Measurements from ENCODE around the gene FTH1.
"Not testable (repeated sequence)": the region's sequence is repeated elsewhere in the genome, so short reads cannot be mapped to it uniquely, and the experiment has no call there.

The FTH1 gene

DNA sequence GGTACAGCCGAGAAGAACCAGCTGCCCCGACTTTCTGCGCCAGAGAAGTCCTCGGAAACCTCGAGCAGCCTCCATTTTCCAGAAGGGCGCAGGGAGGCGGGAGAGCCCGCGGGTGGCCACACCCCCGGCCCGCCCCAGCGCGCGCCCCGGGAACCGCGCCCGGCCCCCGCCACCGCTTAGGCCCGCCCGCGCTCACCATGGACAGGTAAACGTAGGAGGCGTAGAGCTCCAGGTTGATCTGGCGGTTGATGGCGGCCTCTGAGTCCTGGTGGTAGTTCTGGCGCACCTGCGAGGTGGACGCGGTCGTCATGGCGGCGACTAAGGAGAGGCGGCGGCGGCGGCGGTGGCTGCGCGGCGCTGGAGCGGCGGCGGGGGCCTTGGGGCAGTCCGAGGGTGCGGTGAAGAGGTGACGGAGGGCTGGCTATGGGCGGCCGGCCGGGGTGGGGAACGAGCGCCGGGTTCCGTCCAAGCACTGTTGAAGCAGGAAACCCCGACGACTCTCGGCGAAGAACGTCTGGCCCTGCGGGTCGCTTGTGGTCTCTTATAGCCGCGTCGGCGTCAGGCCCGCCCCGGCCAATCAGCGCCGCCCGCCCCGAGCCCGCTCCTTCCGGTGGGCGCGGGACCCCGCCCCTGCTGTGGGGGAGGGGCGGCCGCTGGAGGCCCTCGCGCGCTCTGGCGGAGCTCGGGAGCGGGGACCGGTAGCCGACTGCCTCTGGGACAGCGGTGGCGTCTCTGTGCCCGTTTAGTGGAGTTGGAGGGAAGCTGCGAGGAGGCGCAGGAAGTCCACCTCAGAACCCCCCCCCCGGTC lies at the start of gene FTH1:
Gene FTH1 (minus strand): TSS at position 519 of the 808 bp plus-strand sequence. CDS start 209 bp downstream, at position 310.
- peak; percentile 89 for DNase-seq

DNA sequence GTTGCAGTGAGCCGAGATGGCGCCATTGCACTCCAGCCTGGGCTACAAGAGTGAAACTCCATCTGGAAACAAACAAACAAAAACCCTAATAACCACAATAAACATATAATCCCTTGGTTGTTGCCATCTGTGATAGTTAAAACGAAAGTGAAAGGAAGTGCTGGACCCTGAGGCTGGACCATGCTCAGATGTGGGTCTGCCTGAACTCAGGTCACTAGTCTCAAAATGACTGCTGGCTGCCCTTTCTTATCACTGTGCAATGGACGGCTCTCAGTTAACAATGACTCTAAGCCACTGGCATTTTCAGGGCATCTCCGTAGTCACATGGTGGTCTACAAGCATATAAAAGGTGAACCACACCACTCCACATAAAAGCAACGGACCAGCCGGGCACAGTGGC lies 48.2 kb upstream of the FTH1 start:
- no peak for DNase-seq

DNA sequence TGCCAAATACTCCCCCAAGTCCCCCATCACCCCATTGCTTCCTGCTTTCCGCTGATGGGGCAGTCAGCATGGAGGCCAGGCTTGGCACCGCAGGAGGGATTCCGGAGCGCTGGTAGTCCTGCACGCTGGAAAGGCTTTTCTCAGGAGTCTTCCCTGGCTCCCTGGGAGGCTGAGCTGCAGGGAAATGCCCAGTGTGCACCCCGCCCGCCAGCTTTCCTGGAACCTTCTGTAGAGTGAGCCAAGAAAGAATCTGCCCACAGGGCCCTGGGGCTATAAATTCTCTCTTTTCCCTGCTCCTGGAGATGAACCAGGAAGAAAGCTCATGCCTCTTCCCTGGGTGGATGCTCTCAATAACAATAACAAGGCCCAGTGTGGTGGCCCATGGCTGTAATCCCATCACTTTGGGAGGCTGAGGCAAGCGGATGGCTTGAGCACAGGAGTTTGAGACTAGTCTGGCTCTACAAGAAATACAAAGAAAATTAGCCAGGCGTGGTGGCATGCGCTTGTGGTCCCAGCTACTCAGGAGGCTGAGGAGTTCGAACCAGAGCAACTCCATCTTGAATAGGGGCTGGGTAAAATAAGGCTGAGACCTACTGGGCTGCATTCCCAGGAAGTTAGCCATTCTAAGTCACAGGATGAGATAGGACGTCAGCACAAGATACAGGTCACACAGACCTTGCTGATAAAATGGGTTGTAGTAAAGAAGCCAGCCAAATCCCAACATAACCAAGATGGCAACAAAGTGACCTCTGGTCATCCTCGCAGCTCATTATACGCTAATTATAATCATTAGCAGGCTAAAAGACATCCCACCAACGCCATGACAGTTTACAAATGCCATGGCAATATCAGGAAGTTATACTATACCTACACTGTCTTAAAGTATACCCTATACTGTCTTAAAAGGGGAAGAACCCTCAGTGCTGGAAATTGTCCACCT lies 46.4 kb upstream of the FTH1 start:
- DNase-seq, result no peak

DNA sequence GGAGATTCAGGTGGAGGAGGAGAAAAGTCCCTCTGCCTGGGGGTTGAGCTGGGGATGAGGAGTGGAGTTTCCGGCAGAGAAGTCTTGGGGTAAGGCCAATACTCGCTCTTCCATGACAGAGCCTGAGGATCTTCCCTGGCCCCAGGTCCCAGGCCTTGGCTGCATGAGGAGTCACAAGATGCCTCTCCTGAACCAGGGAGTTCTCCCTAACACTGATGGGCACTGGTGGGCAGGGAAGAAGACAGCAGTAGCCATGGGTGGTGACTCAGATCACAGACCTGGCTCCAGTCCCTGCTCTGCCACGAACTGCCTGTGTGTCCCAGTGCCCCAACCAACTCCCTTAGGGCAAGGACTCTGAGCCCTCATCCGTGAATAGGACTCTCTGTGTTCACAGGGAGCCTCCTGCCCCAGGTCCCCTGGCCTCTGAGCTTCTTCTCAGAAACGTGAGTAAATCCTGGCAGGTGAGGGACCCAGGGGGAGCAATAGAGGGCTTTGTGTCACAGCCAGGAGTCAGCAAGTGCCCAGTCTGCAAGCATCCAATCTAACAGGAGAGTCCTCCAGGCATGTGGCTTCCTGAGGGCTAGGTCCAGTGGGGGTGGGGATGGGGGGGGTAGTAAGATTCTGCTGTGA lies 45.5 kb upstream of the FTH1 start:
- no peak for DNase-seq

DNA sequence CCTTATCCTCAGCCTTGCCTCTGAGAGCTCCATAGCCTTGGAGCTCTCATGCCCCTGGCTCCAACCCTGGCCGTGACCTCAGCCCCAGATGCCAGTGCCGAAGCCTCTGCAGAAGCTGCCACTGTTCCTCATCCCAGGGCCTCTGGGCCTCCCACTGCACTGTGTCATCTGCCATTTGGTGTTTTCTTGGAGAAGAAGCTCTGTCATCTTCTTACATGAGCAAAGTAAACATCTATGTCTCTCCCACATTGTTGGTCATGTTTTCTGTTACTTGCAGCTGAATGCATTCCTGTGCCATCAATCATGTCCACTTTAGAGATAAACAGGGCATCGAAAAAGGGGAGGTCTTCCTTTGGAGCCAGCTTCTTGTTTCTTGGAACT lies 45.0 kb upstream of the FTH1 start:
- no peak for DNase-seq

DNA sequence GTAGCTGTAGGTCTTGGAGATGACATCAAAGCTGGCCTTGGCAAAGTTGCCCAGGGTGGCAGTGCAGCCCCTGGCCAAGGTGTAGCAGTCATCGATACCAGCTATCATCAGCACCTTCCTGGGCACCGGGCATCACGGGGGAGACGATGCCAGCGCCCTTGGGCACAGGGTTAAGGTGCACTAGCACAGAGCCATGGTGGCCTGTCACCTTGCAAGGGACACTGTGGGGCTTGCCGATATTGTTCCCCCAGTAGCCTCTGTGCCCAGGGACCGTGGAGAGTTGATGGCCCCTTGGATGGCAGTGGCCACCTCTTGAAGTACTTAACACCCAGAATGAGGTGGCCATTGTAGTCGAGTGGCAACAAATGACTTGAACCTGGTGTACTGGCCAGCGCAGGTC lies 44.4 kb upstream of the FTH1 start:
- DNase-seq, result no peak

DNA sequence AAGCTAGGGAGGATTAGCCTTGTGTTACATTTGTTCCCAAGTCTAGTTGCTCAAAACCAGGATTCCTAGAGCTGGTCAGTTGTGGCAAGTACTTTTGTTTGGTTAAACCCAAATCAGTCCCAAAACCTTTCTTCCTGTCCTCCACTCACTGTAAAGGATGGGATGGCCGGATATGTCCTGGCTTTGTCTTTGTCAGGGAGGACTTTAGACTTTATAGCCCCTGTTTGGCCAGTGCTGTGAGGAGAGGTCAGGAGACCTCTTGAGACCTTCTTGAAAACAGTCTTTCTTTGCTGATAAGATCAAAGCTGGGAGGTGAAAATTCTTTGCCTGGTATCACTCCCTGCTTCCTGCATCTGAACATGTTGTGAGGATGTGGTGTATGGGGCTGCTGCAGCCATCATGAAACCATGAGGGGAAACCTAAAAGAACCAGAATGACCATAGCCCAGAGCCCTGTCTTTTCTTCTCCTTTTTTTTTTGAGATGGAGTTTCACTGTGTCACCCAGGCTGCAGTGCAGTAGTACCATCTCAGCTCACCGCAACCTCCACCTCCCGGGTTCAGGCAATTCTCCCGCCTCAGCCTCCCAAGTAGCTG lies 43.6 kb upstream of the FTH1 start:
- DNase-seq, result no peak

DNA sequence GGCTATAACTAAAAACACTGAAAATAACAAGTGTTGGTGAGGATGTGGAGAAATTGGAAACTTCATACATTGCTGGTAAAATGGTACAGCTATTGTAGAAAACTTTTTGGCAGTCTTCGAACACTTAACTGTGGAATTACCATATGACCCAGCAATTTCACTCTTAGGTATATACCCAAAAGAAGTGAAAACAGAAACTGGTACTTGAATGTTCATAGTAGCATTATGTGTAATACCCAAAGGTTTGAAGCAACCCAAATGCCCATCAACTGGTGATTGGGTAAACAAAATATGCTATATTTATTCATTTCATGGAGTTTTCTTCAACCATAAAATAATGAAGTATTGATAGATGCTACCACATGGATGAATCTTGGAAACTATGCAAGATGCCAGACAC lies 40.8 kb upstream of the FTH1 start:
- DNase-seq, result no peak

DNA sequence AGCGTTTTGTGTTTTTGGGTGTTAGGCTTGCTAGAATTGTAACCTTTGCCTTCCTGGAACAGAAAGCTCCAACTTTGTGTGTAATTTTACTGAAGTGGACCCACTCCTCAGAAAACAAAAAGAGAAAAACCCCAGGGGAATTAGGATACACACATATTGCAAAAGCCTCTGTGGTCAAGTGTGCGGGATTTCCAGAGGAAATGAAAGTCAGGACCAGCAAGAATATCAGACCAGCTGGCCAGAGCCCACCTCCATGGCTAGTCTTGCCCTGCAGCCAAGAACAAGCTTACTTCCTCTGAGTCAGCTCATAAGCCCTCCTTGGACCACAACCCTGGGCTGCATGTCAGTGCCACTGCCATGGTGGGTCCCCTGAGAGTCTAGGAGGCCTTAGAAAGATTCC lies 37.0 kb upstream of the FTH1 start:
- no peak for DNase-seq

DNA sequence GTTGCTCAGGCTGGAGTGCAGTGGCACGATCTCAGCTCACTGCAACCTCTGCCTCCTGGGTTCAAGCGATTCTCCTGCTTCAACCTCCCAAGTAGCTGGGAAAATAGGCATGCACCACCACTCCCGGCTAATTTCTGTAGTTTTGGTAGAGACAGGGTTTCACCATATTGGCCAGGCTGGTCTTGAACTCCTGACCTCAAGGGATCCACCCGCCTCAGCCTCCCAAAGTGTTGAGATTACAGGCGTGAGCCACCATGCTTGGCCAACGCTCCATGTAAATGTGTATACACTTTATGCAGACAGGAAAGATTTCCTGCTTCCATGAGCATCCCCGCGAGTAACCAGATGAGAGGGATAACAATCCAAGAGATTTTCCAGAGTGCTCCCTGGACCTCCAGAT lies 34.8 kb upstream of the FTH1 start:
- not testable (repeated sequence) for DNase-seq

DNA sequence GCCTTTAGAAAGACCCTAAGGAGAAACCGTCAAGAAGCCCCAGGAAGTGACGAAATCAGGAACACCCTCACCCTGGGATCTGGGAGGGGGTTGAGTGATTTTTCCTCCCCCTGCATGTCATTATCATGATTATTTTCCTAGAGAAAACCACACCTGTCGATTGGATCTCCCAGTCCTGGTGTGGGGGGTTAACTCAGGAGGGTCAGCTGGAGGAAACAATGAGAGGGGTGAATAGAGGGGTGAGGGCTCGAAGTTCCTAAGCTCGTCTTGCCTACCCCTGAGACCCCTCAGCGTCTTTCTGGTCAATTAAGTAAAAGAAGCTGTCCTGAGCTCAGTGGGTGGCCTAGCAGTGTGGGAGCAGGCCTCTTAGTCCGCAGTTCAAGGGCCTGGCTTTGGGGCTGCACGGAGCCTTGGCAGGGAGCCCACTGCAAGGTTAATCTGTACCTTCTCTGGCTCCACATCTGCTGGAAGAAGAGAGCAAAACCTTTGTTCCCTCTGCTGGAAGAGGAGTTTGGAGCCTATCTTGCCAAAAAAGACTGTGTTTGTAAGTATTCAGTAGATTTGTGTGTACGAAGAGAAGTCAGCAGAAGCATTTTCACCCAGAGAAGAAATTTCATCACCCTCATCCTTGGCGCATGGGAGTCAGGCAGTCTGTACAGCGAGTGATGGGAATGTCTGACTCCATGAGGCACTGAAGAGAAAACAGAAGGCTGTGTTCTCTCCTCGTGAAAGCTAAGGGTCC lies 34.2 kb upstream of the FTH1 start:
- no peak for DNase-seq

DNA sequence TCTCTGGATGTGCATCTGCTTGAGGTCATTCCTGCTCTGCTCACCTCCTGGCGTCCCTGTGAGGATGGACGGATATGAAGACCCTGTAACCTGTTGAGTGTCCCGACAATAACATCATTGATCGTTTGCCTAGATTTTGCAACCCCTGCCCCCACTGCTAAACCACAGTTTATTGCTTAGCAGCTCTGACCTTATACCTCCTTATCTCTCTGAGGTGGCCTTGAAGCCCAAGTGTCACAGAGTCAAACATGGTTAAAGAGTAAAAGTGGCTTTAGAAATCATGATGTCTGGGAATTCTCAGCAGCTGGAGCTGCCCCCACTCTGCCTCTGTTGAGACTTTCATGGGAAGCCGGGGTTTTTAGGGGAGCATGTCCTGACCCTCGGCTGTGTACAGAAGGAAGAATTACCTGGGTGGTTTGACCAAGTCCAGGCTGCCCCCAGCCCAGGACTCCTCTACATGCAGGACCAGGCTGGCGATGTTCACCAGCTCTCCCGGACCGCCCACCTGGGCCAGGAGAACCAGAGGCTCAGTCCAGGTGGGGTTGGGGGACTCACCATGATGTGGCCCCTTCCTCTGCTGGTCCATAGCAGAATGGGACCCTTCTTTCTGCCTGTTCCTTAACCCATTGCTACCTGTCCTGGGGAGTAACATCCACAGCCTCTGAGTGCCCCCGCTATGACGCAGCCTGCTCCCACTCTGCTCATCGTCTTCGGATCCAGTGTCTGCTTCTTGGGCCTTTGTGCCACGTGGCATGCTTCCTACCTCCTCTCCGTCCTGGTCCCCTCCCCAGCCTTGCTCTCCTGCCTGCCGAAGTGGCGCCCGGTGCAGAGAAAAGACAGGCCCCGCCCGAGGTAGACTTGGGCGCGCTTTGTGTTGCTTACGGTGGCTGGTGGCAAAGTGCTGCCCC lies 33.4 kb upstream of the FTH1 start:
- DNase-seq, result no peak

DNA sequence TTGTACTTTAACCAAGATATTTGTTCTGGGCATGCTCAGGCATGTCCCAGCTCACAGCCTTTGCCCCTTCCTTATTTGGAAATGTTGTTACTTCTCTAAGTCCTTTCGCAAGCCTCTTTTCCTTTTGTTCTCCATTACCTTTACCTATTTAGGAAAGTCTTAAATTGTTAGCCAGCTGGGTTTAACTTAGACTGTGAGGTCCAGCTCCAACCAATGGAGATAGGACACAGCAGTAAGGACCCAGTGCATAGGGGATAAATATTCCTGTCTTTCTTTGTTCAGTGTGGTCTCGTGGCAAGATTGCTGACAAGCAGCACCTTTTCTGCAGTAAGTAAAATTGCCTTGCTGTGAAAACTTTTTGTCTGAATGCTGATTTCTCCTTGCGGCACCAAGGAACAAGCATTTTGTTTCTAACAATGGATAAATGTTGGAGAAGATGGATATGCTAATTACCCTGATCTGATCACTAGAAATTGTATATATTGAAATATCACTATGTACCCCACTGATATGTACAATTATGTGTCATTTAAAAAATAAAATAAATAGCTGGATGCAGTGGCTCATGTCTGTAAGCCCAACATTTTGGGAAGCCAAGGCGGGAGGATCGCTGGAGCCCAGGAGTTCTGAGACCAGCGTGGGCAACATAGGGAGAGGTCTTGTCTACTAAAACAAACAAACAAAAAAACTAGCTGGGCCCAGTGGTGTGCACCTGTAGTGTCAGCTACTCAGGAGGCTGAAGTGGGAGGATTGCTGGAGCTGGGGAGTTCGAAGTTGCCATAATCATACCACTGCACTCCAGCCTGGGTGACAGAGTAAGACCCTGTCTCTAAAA lies 31.9 kb upstream of the FTH1 start:
- no peak for DNase-seq

DNA sequence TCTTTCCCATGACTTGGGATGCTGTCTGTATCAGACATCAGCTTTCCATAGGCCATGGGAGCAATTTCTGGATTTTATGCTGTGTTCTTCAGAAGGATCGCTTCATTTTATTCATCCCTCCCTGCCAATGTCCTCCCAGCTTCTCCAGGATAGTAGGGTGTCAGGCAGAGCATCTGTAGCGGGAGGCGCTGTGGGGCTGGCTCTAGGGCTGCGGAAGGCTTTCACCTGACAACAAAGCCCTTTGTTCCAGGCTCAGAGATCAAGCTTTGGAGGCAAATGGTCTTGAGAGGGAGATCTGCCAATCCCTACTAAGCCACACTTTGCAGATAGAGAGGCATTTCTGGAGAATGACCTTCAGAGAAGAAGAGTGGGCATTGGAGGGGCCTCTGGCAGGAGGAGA lies 29.5 kb upstream of the FTH1 start:
- DNase-seq, result no peak

DNA sequence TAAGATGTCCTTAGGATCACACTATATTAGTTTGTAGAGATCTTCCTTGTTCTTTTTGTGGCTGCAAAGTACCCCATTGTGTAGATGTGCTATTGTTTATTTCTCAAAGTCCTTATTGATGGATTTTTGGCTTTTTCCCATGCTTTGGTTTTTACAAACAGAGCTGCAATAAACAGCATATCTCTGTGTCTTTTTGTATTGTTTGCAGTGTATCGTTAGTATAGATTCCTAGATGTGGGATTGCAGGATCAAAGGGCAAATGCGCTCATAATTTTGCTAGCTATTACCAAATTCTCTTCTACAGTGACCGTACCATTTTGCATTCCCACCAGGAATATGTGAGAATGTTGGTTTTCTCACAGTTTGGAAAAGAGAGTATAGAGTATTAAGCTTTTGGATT lies 27.5 kb upstream of the FTH1 start:
- no peak for DNase-seq

DNA sequence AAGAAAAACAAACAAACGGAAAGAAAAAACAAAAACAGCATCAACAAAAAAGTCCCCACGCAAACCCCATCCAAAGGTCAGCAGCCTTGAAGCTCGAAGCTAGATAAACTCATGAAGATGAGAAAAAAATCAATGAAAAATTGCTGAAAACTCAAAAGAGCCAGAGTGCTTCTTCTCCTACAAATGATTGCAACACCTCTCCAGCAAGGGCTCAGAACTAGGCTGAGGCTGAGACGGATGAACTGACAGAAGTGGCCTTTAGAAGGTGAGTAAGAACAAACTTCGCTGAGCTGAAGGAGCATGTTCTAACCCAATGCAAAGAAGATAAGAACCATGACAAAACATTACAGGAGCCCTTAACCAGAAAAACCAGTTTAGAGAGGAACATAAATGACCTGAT lies 18.4 kb upstream of the FTH1 start:
- no peak for DNase-seq

DNA sequence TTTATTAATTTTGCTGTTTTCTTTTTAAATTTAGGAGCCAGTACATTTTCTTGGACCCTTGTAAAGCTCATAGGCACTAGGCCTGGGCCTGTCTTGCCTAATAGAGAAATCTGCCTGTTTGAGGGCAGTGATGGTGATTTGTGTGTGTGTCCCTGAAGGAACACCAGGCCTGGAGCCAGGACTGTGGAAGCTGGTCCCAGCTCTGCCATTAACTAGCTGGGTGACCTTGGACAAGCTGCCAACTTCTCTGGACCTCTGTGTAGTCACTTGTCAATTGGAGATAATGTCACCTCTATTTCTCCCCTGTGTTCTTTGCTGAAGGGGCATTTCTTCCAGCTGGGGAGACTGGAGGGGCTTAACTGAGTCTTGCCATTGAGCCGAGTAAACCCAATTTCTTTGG lies 16.0 kb upstream of the FTH1 start:
- DNase-seq, result no peak

DNA sequence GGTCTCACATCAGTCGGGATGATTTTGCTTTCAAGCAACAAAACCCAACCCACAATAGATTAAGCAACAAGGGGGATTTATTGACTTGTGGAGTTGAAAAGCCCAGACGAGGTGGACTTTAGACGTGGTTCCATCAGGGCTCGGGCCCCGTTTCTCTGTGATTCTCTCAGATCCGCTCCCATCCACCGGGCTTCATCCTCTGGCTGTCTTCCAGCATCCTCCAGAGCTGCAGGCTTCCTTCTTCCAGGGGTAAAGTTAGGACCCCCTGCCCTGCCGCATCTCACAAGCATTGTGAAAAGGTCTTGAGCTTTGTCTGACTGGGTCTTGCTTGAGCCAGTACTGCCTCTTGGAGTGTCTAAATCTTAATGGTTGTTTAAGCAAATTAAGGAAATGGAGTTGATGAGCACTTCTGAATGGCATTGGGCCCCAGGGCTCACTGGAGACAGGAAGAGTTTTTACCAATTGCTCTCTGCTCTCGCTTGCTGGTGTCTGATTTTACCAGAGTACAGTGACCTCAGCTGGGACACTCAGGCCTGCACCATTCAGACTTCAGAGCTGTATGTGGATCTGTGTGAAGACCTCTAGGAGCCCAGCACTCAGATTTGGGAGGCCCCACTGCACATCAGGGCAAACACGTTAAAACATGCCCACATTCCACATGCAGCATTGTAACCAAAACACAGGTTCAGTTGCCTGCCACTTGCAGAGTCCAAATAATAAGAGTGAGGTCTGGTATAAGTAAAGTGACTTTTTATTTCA lies 13.5 kb upstream of the FTH1 start:
- DNase-seq, result no peak

Measured in stimulated activated CD4-positive, alpha-beta T cell treated with anti-CD3 and anti-CD28 coated beads, Interleukin-15, amount 100 ng/mL, for 24 hours (primary cell).